GM18498 (cell line): ENCODE measurements around the gene KCTD8.
"Not testable (repeated sequence)": the region's sequence is repeated elsewhere in the genome, so short reads cannot be mapped to it uniquely, and the experiment has no call there.

Experiments used
- ATAC-seq: cut with Tn5 transposase; IDR thresholded peaks from one replicate; pipeline ENCODE4 v1.9.1; 2021; ENCODE audit warnings: mild to moderate bottlenecking, moderate library complexity; ENCODE audit not compliant: unreplicated experiment

The KCTD8 gene

GRCh38 chr4:44342800-44343199 lies 105.8 kb downstream of the KCTD8 start:
- ATAC-seq: no peak

DNA sequence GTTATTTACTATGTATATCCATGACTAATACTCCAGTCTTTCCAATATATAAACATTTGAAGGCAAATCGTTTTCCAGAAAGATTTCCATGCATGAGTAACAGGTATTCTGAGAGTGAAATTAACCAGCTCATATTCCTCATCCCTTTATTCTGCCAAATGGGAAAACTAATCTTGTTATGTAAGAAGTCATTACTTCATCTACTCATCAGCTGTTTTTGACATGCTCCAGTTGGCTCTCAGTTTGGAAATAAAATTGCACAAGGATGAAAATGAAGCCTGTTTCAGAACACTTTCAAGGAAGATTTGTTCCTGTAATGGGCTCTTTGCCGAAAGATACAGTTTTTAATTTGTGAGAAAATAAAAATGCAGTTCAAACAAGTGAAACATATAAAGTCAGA lies 121.9 kb downstream of the KCTD8 start:
- no peak for ATAC-seq

DNA sequence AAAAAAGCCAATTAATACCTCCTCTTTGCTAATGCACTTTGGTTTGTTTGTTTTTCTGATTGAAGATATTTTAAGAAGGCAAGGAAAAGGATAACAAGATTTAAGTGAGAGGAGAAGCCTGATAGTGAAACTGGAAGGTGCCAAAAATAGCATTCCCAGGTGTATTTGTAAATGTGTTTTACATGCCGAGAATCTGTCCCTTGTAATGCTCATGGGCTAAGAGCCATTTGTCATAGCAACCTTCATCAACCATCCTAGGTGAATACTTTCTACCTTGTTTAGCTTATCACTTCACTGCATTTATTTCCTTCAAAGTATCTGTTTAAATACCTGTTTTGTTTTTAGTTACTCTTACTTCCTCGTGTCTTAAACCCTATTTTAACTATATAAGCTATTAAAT lies 127.8 kb downstream of the KCTD8 start:
- ATAC-seq: no peak

GRCh38 chr4:44319129-44319528 lies 129.5 kb downstream of the KCTD8 start:
- ATAC-seq: no peak

DNA sequence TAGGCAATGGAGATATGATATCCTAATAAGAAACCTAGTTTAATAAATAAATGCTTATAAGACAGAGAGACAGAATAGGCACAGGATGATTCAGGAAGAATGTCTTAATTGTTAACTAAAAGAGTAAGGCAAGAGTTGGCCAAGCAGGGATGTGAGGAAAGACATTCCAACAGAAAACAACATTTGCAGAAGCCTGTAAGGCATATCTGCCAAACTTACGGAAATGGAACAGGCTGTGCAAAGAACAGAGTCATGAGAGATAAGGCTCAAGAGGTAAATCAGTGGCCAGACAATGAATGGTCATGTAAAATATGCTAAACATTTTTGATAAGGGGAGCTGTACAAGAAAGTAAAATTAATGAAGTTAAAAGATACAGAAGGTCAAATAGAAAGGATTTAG lies 134.9 kb downstream of the KCTD8 start:
- ATAC-seq: no peak

DNA sequence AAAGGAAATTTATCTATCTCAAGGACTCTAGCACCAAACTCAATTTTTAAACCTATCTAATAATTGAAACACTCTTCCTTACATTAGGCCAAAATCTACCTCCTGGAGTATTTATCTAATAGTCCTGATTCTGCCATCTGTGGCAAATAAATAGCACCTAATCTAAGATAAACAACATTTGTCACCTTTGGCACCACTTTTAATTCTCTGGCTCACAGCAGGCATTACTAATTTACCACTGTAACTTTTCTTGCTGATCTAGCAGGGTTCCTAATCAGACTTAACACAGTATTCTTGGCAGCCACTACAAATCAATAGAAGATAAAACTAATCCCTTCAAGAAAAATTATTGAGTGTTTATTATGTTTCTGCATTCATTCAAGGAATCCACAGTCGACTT lies 161.1 kb downstream of the KCTD8 start:
- ATAC-seq: no peak

- no peak for ATAC-seq
These were observed 169.1 kb downstream of the KCTD8 start for GRCh38 chr4:44279469-44279868.

GRCh38 chr4:44279066-44279465 lies 169.5 kb downstream of the KCTD8 start:
- no peak for ATAC-seq

DNA sequence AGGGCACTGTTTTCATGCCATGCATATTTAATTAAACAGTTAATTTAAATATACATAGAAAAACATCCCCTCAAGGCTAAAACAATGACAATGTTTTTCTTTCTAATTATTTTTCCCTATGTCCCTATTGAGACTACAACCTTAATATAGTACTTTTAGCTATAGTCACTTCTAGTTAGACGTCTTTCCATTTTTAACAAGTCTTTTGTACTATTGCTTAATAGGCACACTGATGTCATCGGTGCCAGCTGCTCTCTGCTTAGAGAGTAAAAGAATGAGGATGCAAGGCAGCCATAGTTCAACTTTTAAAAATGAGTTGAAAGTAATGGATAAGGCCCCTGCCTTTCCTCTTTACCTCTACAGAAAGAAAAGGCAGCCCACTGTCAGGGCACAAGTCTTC lies 191.1 kb downstream of the KCTD8 start:
- no peak for ATAC-seq

DNA sequence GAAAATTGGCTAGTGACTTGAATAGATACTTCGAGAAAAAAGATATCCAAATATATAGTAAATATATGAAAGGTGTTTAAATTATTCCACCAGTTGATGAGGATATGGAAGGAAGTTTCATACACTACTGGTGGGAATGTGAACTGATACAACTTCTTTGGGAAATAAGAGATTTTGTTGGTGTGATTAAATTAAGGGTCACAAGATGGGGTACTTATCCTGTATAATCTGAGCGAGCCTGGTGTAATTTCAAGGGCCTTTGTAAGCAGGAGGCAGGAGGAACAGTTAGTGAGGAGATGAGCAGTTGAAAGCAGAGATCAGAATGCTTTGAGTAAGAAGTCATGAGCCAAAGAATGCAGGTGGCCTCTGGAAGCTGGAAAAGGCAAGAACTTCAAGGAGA lies 192.2 kb downstream of the KCTD8 start:
- no peak for ATAC-seq

GRCh38 chr4:44237643-44238042 lies 211.0 kb downstream of the KCTD8 start:
- ATAC-seq: no peak

DNA sequence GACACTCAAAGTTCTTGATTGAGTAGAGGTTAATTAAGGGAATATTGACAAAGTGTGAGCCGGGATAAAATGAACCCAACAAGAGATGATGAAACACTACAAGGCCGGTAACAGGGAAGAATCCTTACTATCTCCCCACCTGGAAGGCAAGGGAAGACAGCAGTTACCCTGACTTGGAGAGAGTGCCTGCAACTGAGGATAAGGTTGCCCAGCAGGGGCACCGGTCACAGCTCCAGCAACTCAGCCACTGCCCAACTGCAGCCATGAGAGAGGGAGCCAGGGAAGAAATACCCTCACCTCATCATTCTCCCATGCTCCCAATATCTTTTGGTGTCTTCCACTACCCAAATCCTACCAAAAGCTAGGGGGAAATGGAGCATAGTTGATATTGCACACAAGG lies 212.7 kb downstream of the KCTD8 start:
- ATAC-seq: no peak

GRCh38 chr4:44232262-44232661 lies 216.3 kb downstream of the KCTD8 start:
- ATAC-seq: no peak

DNA sequence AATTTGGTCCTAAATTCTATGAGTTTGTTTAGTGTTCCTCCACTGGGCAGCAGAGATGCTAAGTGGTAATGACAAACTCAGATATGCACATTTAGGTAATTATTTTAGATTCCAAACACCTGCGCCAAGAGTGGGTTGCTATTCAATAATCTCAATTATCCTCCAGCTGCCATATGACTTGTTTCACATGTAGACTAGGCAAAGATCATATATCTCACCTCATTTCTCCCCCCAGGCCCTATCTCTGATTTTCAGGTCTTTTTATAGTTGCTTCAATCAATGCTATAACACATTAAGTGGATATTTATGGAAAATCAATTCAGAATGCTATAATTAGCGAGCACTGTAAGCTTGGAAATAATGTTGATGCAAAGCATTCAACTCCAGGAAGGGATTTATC lies 217.6 kb downstream of the KCTD8 start:
- ATAC-seq: no peak

DNA sequence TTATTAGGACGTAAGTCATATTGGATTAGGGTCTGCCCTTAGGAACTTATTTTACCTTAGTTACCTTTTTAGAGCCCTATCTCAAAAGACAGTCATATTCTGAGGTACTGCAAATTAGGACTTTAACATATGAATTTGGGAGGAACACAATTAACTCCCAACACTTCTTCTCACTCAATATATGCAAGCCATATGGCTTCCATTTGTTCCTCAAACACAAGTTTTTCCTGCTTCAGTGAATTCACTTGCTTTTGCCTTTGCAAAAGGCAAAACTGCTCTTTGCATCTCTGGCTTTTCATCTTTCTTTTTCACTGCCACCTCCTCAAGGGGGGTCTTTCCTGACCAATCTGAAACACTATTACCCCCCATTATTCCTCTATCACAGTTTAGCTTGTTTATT lies 220.3 kb downstream of the KCTD8 start:
- ATAC-seq: no peak

DNA sequence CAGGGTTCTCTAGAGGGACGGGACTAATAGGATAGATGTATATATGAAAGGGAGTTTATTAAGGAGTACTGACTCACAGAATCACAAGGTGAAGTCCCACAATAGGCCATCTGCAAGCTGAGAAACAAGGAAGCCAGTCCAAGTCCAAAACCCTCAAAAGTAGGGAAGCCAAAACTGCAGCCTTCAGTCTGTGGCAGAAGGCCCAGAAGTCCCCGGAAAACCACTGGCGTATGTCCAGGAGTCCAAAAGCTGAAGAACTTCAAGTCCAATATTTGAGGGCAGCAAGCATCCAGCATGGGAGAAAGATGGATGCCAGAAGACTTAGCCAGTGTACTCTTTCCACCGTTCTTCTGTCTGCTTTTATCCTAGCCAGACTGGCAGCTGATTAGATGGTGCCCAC lies 227.2 kb downstream of the KCTD8 start:
- no peak for ATAC-seq

DNA sequence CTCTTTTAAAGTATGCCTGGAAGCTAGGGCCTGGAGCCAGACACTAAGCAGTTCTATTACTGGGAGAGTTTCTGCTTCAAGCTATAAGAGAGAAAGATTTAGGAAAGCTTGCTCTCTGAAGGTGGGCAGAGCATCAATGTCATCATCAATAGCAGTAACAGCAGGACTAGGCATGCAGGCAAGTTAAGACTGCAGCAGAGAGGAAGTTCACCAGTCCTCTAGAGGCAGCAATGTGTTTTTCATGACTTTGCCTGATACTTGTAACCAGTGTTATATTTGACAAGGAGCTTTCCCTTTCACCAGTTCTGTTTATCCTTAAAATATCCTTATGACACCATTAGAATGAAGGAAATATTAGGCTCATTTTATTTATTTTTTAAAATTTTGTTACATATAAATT lies 237.9 kb downstream of the KCTD8 start:
- ATAC-seq: no peak

DNA sequence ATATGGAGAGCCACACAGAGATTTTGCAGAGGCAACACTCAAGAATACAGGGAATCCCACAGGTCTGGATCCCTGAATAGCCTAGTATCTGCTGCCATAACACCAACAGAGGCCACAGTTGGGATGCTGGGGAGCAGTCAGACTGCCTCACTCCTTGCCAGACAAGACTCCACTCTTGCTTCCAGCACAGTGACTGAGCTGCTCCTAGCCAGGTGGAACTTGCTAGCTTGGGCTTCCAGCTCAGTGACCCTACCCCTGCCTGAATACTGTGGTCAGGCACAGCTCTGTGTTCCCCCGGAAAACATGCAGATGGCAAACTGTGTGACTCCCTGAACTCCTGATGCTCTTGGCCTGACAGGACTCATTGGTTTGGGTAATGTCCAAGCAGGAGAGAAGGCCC lies 251.8 kb downstream of the KCTD8 start:
- no peak for ATAC-seq

DNA sequence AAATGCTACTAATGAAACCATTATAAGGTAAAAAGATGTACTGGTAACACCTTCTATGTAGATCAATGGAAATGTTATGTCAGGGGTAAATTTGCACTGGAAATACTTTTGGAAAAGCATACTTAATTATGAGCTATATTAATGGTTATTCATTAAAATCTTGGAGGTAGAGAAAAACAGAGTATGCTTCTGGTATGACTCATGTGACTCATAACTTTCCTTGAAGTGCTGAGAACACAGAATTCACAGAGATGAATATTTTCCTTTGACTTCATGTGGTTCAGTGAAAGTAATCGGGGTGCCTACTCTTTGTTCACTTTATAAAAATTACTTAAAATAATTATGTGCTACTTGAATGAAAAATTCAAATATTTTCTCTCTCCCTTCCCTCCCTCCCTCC lies 254.2 kb downstream of the KCTD8 start:
- no peak for ATAC-seq

GRCh38 chr4:44186850-44187246 lies 261.8 kb downstream of the KCTD8 start:
- no peak for ATAC-seq

GRCh38 chr4:44186096-44186849 lies 262.3 kb downstream of the KCTD8 start:
- ATAC-seq: no peak

- ATAC-seq: not testable (repeated sequence)
These were observed 266.9 kb downstream of the KCTD8 start for GRCh38 chr4:44181491-44182349.
